H9 (cell line): Measurements from ENCODE around the gene SLC10A2. TPM values are rescaled to one million over a fixed set of nuclear protein-coding genes. Genes with fewer than 3 reads are reported as not detected.

Experiments
- DNase-seq: peaks from one replicate; pipeline ENCODE4 v3.0.0-alpha.2; 2017
- H2AFZ ChIP-seq: one replicate; pipeline ENCODE4 v1.6.1; 2013; ENCODE audit warnings: mild to moderate bottlenecking, low read length, control low read depth, moderate library complexity
- H2AK5ac ChIP-seq: 2 replicates; pipeline ENCODE4 v1.6.1; 2013; ENCODE audit warnings: low read length, control low read depth, mixed read lengths; ENCODE audit not compliant: insufficient read length
- H2BK120ac ChIP-seq: one replicate; pipeline ENCODE4 v1.6.1; 2013; ENCODE audit warnings: low read depth, mild to moderate bottlenecking, low read length, control low read depth, inconsistent platforms; ENCODE audit not compliant: poor library complexity, severe bottlenecking
- H2BK12ac ChIP-seq: 2 replicates; pipeline ENCODE4 v1.6.1; 2013; ENCODE audit warnings: low read length, control low read depth, mixed read lengths, low read depth; ENCODE audit not compliant: insufficient read length
- H2BK15ac ChIP-seq: 2 replicates; pipeline ENCODE4 v1.6.1; 2013; ENCODE audit warnings: low read depth, low read length, control low read depth
- H2BK20ac ChIP-seq: one replicate; pipeline ENCODE4 v1.6.1; 2013; ENCODE audit warnings: low read depth, mild to moderate bottlenecking, low read length, control low read depth, inconsistent platforms; ENCODE audit not compliant: poor library complexity, severe bottlenecking
- H2BK5ac ChIP-seq: 2 replicates; pipeline ENCODE4 v1.6.1; 2013; ENCODE audit warnings: low read length, control low read depth, mixed read lengths; ENCODE audit not compliant: insufficient read length
- H3K14ac ChIP-seq: 2 replicates; pipeline ENCODE4 v1.6.1; 2013; ENCODE audit warnings: low read length, control low read depth; ENCODE audit not compliant: insufficient read depth
- H3K18ac ChIP-seq: 2 replicates; pipeline ENCODE4 v1.6.1; 2013; ENCODE audit warnings: low read depth, mild to moderate bottlenecking, mixed read lengths, low read length, control low read depth; ENCODE audit not compliant: insufficient read length
- H3K23ac ChIP-seq: 2 replicates; pipeline ENCODE4 v1.6.1; 2013; ENCODE audit warnings: low read length, control low read depth, mixed read lengths, low read depth; ENCODE audit not compliant: insufficient read length
- H3K23me2 ChIP-seq: 2 replicates; pipeline ENCODE4 v1.6.1; 2013; ENCODE audit warnings: low read depth, mild to moderate bottlenecking, mixed read lengths, low read length, control low read depth; ENCODE audit not compliant: insufficient read length, poor library complexity, severe bottlenecking
- H3K27ac ChIP-seq: 2 replicates; pipeline ENCODE4 v1.5.1; 2013; ENCODE audit warnings: low read length, control low read depth, mixed read lengths, low read depth; ENCODE audit not compliant: insufficient read length
- H3K27me3 ChIP-seq: 2 replicates; pipeline ENCODE4 v1.6.1; 2013; ENCODE audit warnings: low read length, control low read depth, inconsistent platforms; ENCODE audit not compliant: insufficient read depth
- H3K4ac ChIP-seq: 2 replicates; pipeline ENCODE4 v1.6.1; 2013; ENCODE audit warnings: low read depth, mild to moderate bottlenecking, control low read depth, inconsistent platforms, low read length, moderate library complexity
- H3K4me1 ChIP-seq: 2 replicates; pipeline ENCODE4 v1.6.1; 2013; ENCODE audit warnings: low read length, control low read depth, inconsistent platforms; ENCODE audit not compliant: insufficient read depth
- H3K4me2 ChIP-seq: 2 replicates; pipeline ENCODE4 v1.6.1; 2013; ENCODE audit warnings: low read length, control low read depth, mixed read lengths; ENCODE audit not compliant: insufficient read length, insufficient read depth
- H3K56ac ChIP-seq: 2 replicates; pipeline ENCODE4 v1.6.1; 2013; ENCODE audit warnings: low read depth, mild to moderate bottlenecking, mixed read lengths, low read length, control low read depth; ENCODE audit not compliant: insufficient read length
- H3K79me1 ChIP-seq: 2 replicates; pipeline ENCODE4 v1.6.1; 2013; ENCODE audit warnings: low read depth, mild to moderate bottlenecking, moderate library complexity, low read length, control low read depth, inconsistent platforms; ENCODE audit not compliant: insufficient read depth, poor library complexity, severe bottlenecking
- H3K79me2 ChIP-seq: 2 replicates; pipeline ENCODE4 v1.6.1; 2013; ENCODE audit warnings: low read length, control low read depth, inconsistent platforms; ENCODE audit not compliant: insufficient read depth
- H3K9ac ChIP-seq: 2 replicates; pipeline ENCODE4 v1.6.1; 2013; ENCODE audit warnings: low read length, control low read depth, mixed read lengths; ENCODE audit not compliant: insufficient read length; ENCODE audit errors: extremely low read depth
- H3K9me3 ChIP-seq: one replicate; pipeline ENCODE4 v1.6.1; 2013; ENCODE audit warnings: low read depth, low read length, inconsistent platforms; ENCODE audit not compliant: control insufficient read depth
- H3T11ph ChIP-seq: one replicate; pipeline ENCODE4 v1.6.1; 2013; ENCODE audit warnings: mild to moderate bottlenecking, low read length, control low read depth, inconsistent platforms
- H4K20me1 ChIP-seq: one replicate; pipeline ENCODE4 v1.6.1; 2013; ENCODE audit not compliant: control insufficient read depth, insufficient read length, insufficient read depth
- H4K5ac ChIP-seq: 2 replicates; pipeline ENCODE4 v1.6.1; 2013; ENCODE audit warnings: low read depth, mild to moderate bottlenecking, mixed read lengths, low read length, control low read depth; ENCODE audit not compliant: insufficient read length
- H4K8ac ChIP-seq: replicated peaks from 2 replicates; pipeline ENCODE4 v1.6.1; 2013; ENCODE audit warnings: low read length, control low read depth, mixed read lengths, low read depth; ENCODE audit not compliant: insufficient read length
- H4K91ac ChIP-seq: 2 replicates; pipeline ENCODE4 v1.6.1; 2013; ENCODE audit warnings: low read depth, mild to moderate bottlenecking, moderate library complexity, mixed read lengths, low read length, control low read depth; ENCODE audit not compliant: insufficient read length
- H3K27ac Mint-ChIP-seq, 3 experiments: 2 replicates in 2 of 3; 3 replicates in 1 of 3; pipeline ENCODE4 v1.8.0; 2020 to 2021; ENCODE audit warnings: mixed read lengths in 3 of 3, mild to moderate bottlenecking in 1 of 3, moderate library complexity in 1 of 3
- H3K27me3 Mint-ChIP-seq: 2 replicates; pipeline ENCODE4 v1.8.0; 2021; ENCODE audit warnings: low read depth, mild to moderate bottlenecking, moderate library complexity, mixed read lengths
- H3K36me3 Mint-ChIP-seq, 3 experiments: 2 replicates in 2 of 3; 3 replicates in 1 of 3; pipeline ENCODE4 v1.8.0; 2020 to 2021; ENCODE audit warnings: low read depth in 3 of 3, mixed read lengths in 3 of 3; ENCODE audit not compliant: insufficient read depth in 1 of 3
- H3K4me1 Mint-ChIP-seq, 2 experiments: 2 replicates each; pipeline ENCODE4 v1.8.0; 2020; ENCODE audit warnings: mixed read lengths in 2 of 2
- H3K4me3 Mint-ChIP-seq, 2 experiments: 2 replicates in 1 of 2; 3 replicates in 1 of 2; pipeline ENCODE4 v1.8.0; 2020 to 2021; ENCODE audit warnings: mild to moderate bottlenecking in 2 of 2, mixed read lengths in 2 of 2, moderate library complexity in 1 of 2
- H3K9me3 Mint-ChIP-seq, 2 experiments: 2 replicates in 1 of 2; 3 replicates in 1 of 2; pipeline ENCODE4 v1.8.0; 2020; ENCODE audit warnings: mild to moderate bottlenecking in 2 of 2, mixed read lengths in 2 of 2, moderate library complexity in 1 of 2
- WGBS: extraction: QIAGEN DNeasy Blood & Tissue Kit; methylation state at CpG from one replicate; pipeline ENCODE4 v1.1.7; 2013; ENCODE audit warnings: missing lambda C conversion rate, low lambda C conversion rate, mixed read lengths; ENCODE audit not compliant: insufficient read length; ENCODE audit errors: extremely low coverage; 5-methylcytosine and 5-hydroxymethylcytosine counted together
- total RNA-seq: library from RNA; stranded (reverse); gene quantifications from 2 replicates; pipeline ENCODE4 v1.2.1, GENCODE V29; 2021
- TF ChIP-seq, protein P1 (sequence below): fragments of 200-600 bp; sonication (generic); conservative IDR thresholded peaks from 3 replicates; pipeline ENCODE4 v1.8.0; 2021; ENCODE audit warnings: antibody characterized with exemption, mild to moderate bottlenecking

Gene SLC10A2
- total RNA-seq, 1 experiment from 2014 or later: not detected

- Mint-ChIP-seq H3K27ac (no peak overlapping the region), H3K4me3 (no peak overlapping the region), H3K4me1 (no peaks in the 10 kb centered on the region), H3K36me3 (no peaks in the 10 kb centered on the region), H3K27me3 (no peaks in the 10 kb centered on the region), H3K9me3 (no peaks in the 10 kb centered on the region; a peak in 1 of 5 replicates)
- Histone ChIP-seq H4K5ac (no peak overlapping the region), H3K9ac (no peak overlapping the region), H2BK20ac (no peak overlapping the region), H3K56ac (no peak overlapping the region), H3K4me2 (no peak overlapping the region), H3K14ac (no peak overlapping the region), H2BK12ac (no peak overlapping the region), H2BK5ac (no peak overlapping the region), H3K27ac (no peak overlapping the region), H3K23ac (no peak overlapping the region), H2BK120ac (no peak overlapping the region), H4K8ac (no peak overlapping the region), H3K4ac (no peak overlapping the region), H4K20me1 (no peaks in the 10 kb centered on the region), H3K79me1 (no peaks in the 10 kb centered on the region), H2AFZ (no peak overlapping the region), H3K23me2 (no peaks in the 10 kb centered on the region), H2AK5ac (no peak overlapping the region), H3T11ph (no peak overlapping the region), H3K9me3 (no peaks in the 10 kb centered on the region), H3K4me1 (no peaks in the 10 kb centered on the region), H3K27me3 (no peaks in the 10 kb centered on the region), H2BK15ac (no peak overlapping the region), H3K18ac (no peak overlapping the region), H4K91ac (no peak overlapping the region), H3K79me2 (no peaks in the 10 kb centered on the region)
- WGBS: no CpG with 5 or more reads among the region's 2 CpGs
- TF ChIP-seq, protein P1, sequence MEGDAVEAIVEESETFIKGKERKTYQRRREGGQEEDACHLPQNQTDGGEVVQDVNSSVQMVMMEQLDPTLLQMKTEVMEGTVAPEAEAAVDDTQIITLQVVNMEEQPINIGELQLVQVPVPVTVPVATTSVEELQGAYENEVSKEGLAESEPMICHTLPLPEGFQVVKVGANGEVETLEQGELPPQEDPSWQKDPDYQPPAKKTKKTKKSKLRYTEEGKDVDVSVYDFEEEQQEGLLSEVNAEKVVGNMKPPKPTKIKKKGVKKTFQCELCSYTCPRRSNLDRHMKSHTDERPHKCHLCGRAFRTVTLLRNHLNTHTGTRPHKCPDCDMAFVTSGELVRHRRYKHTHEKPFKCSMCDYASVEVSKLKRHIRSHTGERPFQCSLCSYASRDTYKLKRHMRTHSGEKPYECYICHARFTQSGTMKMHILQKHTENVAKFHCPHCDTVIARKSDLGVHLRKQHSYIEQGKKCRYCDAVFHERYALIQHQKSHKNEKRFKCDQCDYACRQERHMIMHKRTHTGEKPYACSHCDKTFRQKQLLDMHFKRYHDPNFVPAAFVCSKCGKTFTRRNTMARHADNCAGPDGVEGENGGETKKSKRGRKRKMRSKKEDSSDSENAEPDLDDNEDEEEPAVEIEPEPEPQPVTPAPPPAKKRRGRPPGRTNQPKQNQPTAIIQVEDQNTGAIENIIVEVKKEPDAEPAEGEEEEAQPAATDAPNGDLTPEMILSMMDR: no peak
- DNase-seq: no peak
Measured at GRCh38 chr13:103081435-103081834, 15.2 kb upstream of the SLC10A2 start.
